ENCODE data around the gene INO80.

DNA sequence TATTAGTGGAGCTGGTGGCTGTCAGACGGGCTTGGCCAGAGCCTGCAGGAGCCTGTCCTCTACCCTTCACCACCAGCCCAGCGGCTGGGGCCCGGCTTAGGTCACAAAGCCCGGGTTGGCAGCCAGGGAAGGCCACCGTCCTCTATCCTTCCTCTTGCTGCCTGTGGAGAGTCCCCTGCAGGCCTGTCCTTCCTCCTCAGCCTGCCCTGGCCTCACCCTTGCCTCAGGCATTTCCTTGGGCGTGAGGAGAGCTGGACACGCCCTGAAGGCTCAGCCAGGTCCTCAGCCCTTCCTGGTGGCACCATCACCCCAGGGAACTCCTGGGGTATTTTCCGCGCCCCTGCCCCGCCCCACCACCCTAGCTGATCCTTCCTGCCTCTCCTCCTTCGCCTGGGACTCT is 155.2 kb downstream of the INO80 start:
- TF ChIP-seq CTCF (conservative IDR thresholded peaks at IDR 0.05; ENCODE audit: low read length) (no peak), EZH2phosphoT487 (IDR thresholded peaks at IDR 0.05; ENCODE audit: borderline replicate concordance, low read depth, low read length) (no peak)

Measured in OCI-LY7 (cell line).